Hepatocyte (in vitro differentiated cells): ENCODE results near the gene OR2K2. TPM values are rescaled to one million over a fixed set of nuclear protein-coding genes. Genes with fewer than 3 reads are reported as not detected.
A peak's percentile ranks its signal among the peaks of the same experiment; 100 is the strongest.
"Not testable (repeated sequence)": the region's sequence is repeated elsewhere in the genome, so short reads cannot be mapped to it uniquely, and the experiment has no call there.

Experiments
- DNase-seq: peaks from one replicate; pipeline ENCODE4 v3.0.0-alpha.2; 2016; ENCODE audit warnings: low spot score
- H2AFZ ChIP-seq: fragments of 200-600 bp; sonication (generic); 2 replicates; pipeline ENCODE4 v1.6.0; 2016; ENCODE audit warnings: antibody characterized with exemption, mild to moderate bottlenecking
- H3K27ac ChIP-seq: fragments of 200-600 bp; sonication (generic); 2 replicates; pipeline ENCODE4 v1.5.1; 2016; ENCODE audit warnings: mild to moderate bottlenecking
- H3K27me3 ChIP-seq: fragments of 200-600 bp; sonication (generic); 2 replicates; pipeline ENCODE4 v1.6.1; 2016
- H3K36me3 ChIP-seq: fragments of 200-600 bp; sonication (generic); replicated peaks from 2 replicates; pipeline ENCODE4 v1.5.1; 2016; ENCODE audit warnings: low read depth; ENCODE audit not compliant: insufficient read depth
- H3K4me1 ChIP-seq: fragments of 200-600 bp; sonication (generic); 2 replicates; pipeline ENCODE4 v1.5.1; 2016; ENCODE audit warnings: mild to moderate bottlenecking, moderate library complexity; ENCODE audit not compliant: insufficient read depth
- H3K4me2 ChIP-seq: fragments of 200-600 bp; sonication (generic); 2 replicates; pipeline ENCODE4 v1.6.0; 2016
- H3K4me3 ChIP-seq: fragments of 200-600 bp; sonication (generic); 2 replicates; pipeline ENCODE4 v1.5.1; 2016; ENCODE audit warnings: mild to moderate bottlenecking
- H3K79me2 ChIP-seq: fragments of 200-600 bp; sonication (generic); 2 replicates; pipeline ENCODE4 v1.6.0; 2017; ENCODE audit warnings: mild to moderate bottlenecking
- H3K9me2 ChIP-seq: fragments of 200-600 bp; sonication (generic); replicated peaks from 2 replicates; pipeline ENCODE4 v1.6.0; 2017; ENCODE audit warnings: mild to moderate bottlenecking; ENCODE audit not compliant: insufficient read depth
- H3K9me3 ChIP-seq: fragments of 200-600 bp; sonication (generic); 2 replicates; pipeline ENCODE4 v1.5.1; 2016; ENCODE audit warnings: low read depth, mild to moderate bottlenecking
- H4K20me1 ChIP-seq: fragments of 200-600 bp; sonication (generic); 2 replicates; pipeline ENCODE4 v1.6.0; 2016; ENCODE audit warnings: mild to moderate bottlenecking; ENCODE audit not compliant: insufficient read depth, poor library complexity, severe bottlenecking
- CTCF ChIP-seq: fragments of 200-600 bp; sonication (generic); IDR thresholded peaks from 2 replicates; pipeline ENCODE4 v1.5.1; 2016; ENCODE audit warnings: antibody characterized with exemption, mild to moderate bottlenecking; ENCODE audit not compliant: poor library complexity
- EZH2 ChIP-seq: fragments of 200-600 bp; sonication (generic); IDR thresholded peaks from 2 replicates; pipeline ENCODE4 v1.6.1; 2016; ENCODE audit warnings: antibody characterized with exemption, mild to moderate bottlenecking, borderline replicate concordance
- EZH2phosphoT487 ChIP-seq: fragments of 200-600 bp; sonication (generic); IDR thresholded peaks from one replicate; pipeline ENCODE4 v1.6.1; 2018; ENCODE audit warnings: antibody characterized with exemption, mild to moderate bottlenecking, low read depth, moderate library complexity; ENCODE audit not compliant: unreplicated experiment, severe bottlenecking
- WGBS: methylation state at CpG from one replicate; pipeline ENCODE4 v1.1.6; 2016; ENCODE audit warnings: low lambda C conversion rate; ENCODE audit errors: missing lambda C conversion rate; 5-methylcytosine and 5-hydroxymethylcytosine counted together
- polyA plus RNA-seq: library from polyadenylated mRNA; unstranded; fragments of >200 nt; fragmentation: Nextera tagmentation; extraction: Ambion mirVana; gene quantifications from 2 replicates; pipeline ENCODE4 v1.2.1, GENCODE V29; 2016
- total RNA-seq: library from RNA; depleted of rRNA; stranded (reverse); fragments of >200 nt; gene quantifications from 2 replicates; pipeline ENCODE4 v1.2.3, GENCODE V29; 2014

The OR2K2 gene
- total and polyA plus RNA-seq, 2 experiments from 2014 or later: not detected

GRCh38 chr9:111316796-111317195 lies 13.2 kb downstream of the OR2K2 start:
- no peaks in the 10 kb centered on the region for H3K4me1 ChIP-seq
- 80% methylated on average over 3 of the region's 3 CpGs for WGBS
- H3K79me2 ChIP-seq: no peaks in the 10 kb centered on the region
- no peak overlapping the region for H2AFZ ChIP-seq
- no peaks in the 10 kb centered on the region for H3K9me3 ChIP-seq
- DNase-seq: no peak
- no peaks in the 10 kb centered on the region for H3K9me2 ChIP-seq
- H3K27me3 ChIP-seq: no peaks in the 10 kb centered on the region
- no peak overlapping the region for H3K27ac ChIP-seq
- no peaks in the 10 kb centered on the region for H4K20me1 ChIP-seq
- TF ChIP-seq EZH2phosphoT487 (no peak), EZH2 (no peak), CTCF (no peak)
- no peaks in the 10 kb centered on the region for H3K36me3 ChIP-seq
- no peak overlapping the region for H3K4me3 ChIP-seq
- H3K4me2 ChIP-seq: no peak overlapping the region

- H4K20me1 ChIP-seq: no peaks in the 10 kb centered on the region
- 81% methylated on average over 5 of the region's 5 CpGs for WGBS
- no peaks in the 10 kb centered on the region for H3K9me3 ChIP-seq
- no peak overlapping the region for H3K27ac ChIP-seq
- no peak overlapping the region for H3K4me3 ChIP-seq
- no peaks in the 10 kb centered on the region for H3K79me2 ChIP-seq
- no peaks in the 10 kb centered on the region for H3K9me2 ChIP-seq
- no peak for TF ChIP-seq EZH2phosphoT487
- TF ChIP-seq EZH2: no peak
- TF ChIP-seq CTCF: no peak
- H3K4me2 ChIP-seq: no peak overlapping the region
- no peaks in the 10 kb centered on the region for H3K4me1 ChIP-seq
- DNase-seq: no peak
- no peaks in the 10 kb centered on the region for H3K36me3 ChIP-seq
- no peaks in the 10 kb centered on the region for H3K27me3 ChIP-seq
- no peak overlapping the region for H2AFZ ChIP-seq
Observed at GRCh38 chr9:111305914-111306313, 24.1 kb downstream of the OR2K2 start.

- not testable (repeated sequence) for H3K4me2 ChIP-seq, H2AFZ ChIP-seq, H3K79me2 ChIP-seq, DNase-seq, H3K9me3 ChIP-seq, H3K9me2 ChIP-seq, H3K4me1 ChIP-seq, H3K27ac ChIP-seq, H3K4me3 ChIP-seq, H4K20me1 ChIP-seq, H3K36me3 ChIP-seq, H3K27me3 ChIP-seq
- WGBS: 96% methylated on average over 5 of the region's 6 CpGs
Observed at GRCh38 chr9:111304000-111304399, 26.0 kb downstream of the OR2K2 start.

GRCh38 chr9:111301195-111301594 lies 28.8 kb downstream of the OR2K2 start:
- Histone ChIP-seq H4K20me1 (no peaks in the 10 kb centered on the region), H3K4me3 (no peak overlapping the region), H3K9me3 (no peaks in the 10 kb centered on the region), H3K4me1 (peaks cover 6% of the 10 kb centered on the region), H3K36me3 (no peaks in the 10 kb centered on the region), H3K27ac (no peak overlapping the region), H3K4me2 (no peak overlapping the region), H3K9me2 (no peaks in the 10 kb centered on the region), H3K79me2 (no peaks in the 10 kb centered on the region), H3K27me3 (no peaks in the 10 kb centered on the region), H2AFZ (no peak overlapping the region)
- DNase-seq: peak; percentile 29
- 61% methylated on average over 1 of the region's 1 CpG for WGBS
- TF ChIP-seq CTCF: no peak
- no peak for TF ChIP-seq EZH2phosphoT487
- no peak for TF ChIP-seq EZH2
